HepG2 (cell line): ENCODE results near the gene CCDC183. TPM values are rescaled to one million over a fixed set of nuclear protein-coding genes. Genes with fewer than 3 reads are reported as not detected.
A peak's percentile ranks its signal among the peaks of the same experiment; 100 is the strongest.

Source experiments
- CHD4 ChIP-seq: fragments of 200-600 bp; sonication (generic); IDR thresholded peaks from 2 replicates; pipeline ENCODE4 v1.7.0; 2017; ENCODE audit warnings: mild to moderate bottlenecking, low read length, borderline replicate concordance
- DMAP1 ChIP-seq: IDR thresholded peaks from 2 replicates; pipeline ENCODE4 v1.6.1; 2016
- EED ChIP-seq: sonication (generic); formaldehyde crosslinking; IDR thresholded peaks from 2 replicates; pipeline ENCODE4 v1.5.0; 2020; ENCODE audit warnings: mild to moderate bottlenecking, missing genetic modification reagents
- FOSL2 ChIP-seq: sonication (generic); formaldehyde crosslinking; IDR thresholded peaks from 2 replicates; pipeline ENCODE4 v1.4.0; 2020; ENCODE audit warnings: missing genetic modification reagents
- FOXJ3 ChIP-seq: sonication (generic); formaldehyde crosslinking; IDR thresholded peaks from 2 replicates; pipeline ENCODE4 v1.4.0; 2020; ENCODE audit warnings: missing genetic modification reagents, mild to moderate bottlenecking, borderline replicate concordance
- GZF1 ChIP-seq: sonication (generic); formaldehyde crosslinking; IDR thresholded peaks from 2 replicates; pipeline ENCODE4 v1.5.1; 2020; ENCODE audit warnings: mild to moderate bottlenecking, missing genetic modification reagents
- HMG20B ChIP-seq: conservative IDR thresholded peaks from 2 replicates; pipeline ENCODE4 v1.6.1; 2016; ENCODE audit warnings: missing genetic modification reagents, missing compliant biosample characterization
- NKX3-1 ChIP-seq: sonication (generic); formaldehyde crosslinking; IDR thresholded peaks from 2 replicates; pipeline ENCODE4 v1.5.0; 2020; ENCODE audit warnings: missing genetic modification reagents
- NRL ChIP-seq: sonication (generic); formaldehyde crosslinking; IDR thresholded peaks from 2 replicates; pipeline ENCODE4 v1.5.0; 2020; ENCODE audit warnings: missing genetic modification reagents, mild to moderate bottlenecking, moderate library complexity, borderline replicate concordance
- PRPF4 ChIP-seq: fragments of 200-400 bp; formaldehyde crosslinking; IDR thresholded peaks from 2 replicates; pipeline ENCODE4 v1.6.1; 2016; ENCODE audit warnings: low read length, low read depth; ENCODE audit not compliant: poor library complexity, severe bottlenecking
- RARA ChIP-seq: IDR thresholded peaks from 2 replicates; pipeline ENCODE4 v1.6.1; 2016; ENCODE audit warnings: missing genetic modification reagents, missing compliant biosample characterization
- RNF2 ChIP-seq: fragments of 450-650 bp; conservative IDR thresholded peaks from 2 replicates; pipeline ENCODE4 v1.6.1; 2016; ENCODE audit warnings: low read depth
- WIZ ChIP-seq: sonication (generic); formaldehyde crosslinking; IDR thresholded peaks from 2 replicates; pipeline ENCODE4 v1.5.1; 2020; ENCODE audit warnings: mild to moderate bottlenecking, missing genetic modification reagents
- ZMYM2 ChIP-seq: sonication (generic); formaldehyde crosslinking; IDR thresholded peaks from 2 replicates; pipeline ENCODE4 v1.8.0; 2022; ENCODE audit warnings: mild to moderate bottlenecking, missing genetic modification reagents
- ZMYM4 ChIP-seq: sonication (generic); formaldehyde crosslinking; IDR thresholded peaks from 2 replicates; pipeline ENCODE4 v1.8.1; 2023; ENCODE audit warnings: mild to moderate bottlenecking, missing genetic modification reagents
- ZNF484 ChIP-seq: sonication (generic); formaldehyde crosslinking; IDR thresholded peaks from 2 replicates; pipeline ENCODE4 v1.5.1; 2020; ENCODE audit warnings: mild to moderate bottlenecking, low read depth, missing genetic modification reagents, borderline replicate concordance
- ZNF7 ChIP-seq: IDR thresholded peaks from 2 replicates; pipeline ENCODE4 v1.6.1; 2016; ENCODE audit warnings: missing biosample characterization, missing genetic modification reagents
- polyA plus RNA-seq, 8 experiments: library from polyadenylated mRNA; depleted of rRNA in 3 of 8; stranded (reverse) in 7 of 8; unstranded in 1 of 8; fragments of >200 nt; fragmentation: Illumina TruSeq in 4 of 8; extraction: Trizol in 4 of 8; gene quantifications; 2 replicates each; pipeline versions ENCODE4 v1.2.1 to v1.2.3, GENCODE V29; 2011 to 2016; ENCODE audit warnings: low read depth in 4 of 8, missing spikeins in 1 of 8, mixed read lengths in 1 of 8; ENCODE audit not compliant: insufficient read depth in 1 of 8
- total RNA-seq, 5 experiments: library from RNA; depleted of rRNA; stranded (reverse); fragments of >200 nt; fragmentation: Illumina TruSeq; extraction: Trizol; gene quantifications; 2 replicates each; pipeline ENCODE4 v1.2.3, GENCODE V29; 2016; ENCODE audit warnings: low read depth in 1 of 5
- TF ChIP-seq, protein P1 (sequence below): sonication (generic); formaldehyde crosslinking; IDR thresholded peaks from 2 replicates; pipeline ENCODE4 v1.5.1; 2020; ENCODE audit warnings: mild to moderate bottlenecking, missing genetic modification reagents
- TF ChIP-seq, protein P2 (sequence below): sonication (generic); formaldehyde crosslinking; conservative IDR thresholded peaks from 2 replicates; pipeline ENCODE4 v1.8.0; 2022; ENCODE audit warnings: low read depth, missing genetic modification reagents
- TF ChIP-seq, protein P3 (sequence below): sonication (generic); formaldehyde crosslinking; IDR thresholded peaks from 2 replicates; pipeline ENCODE4 v1.9.0; 2022; ENCODE audit warnings: missing genetic modification reagents, mild to moderate bottlenecking, borderline replicate concordance

The CCDC183 gene
- total and polyA plus RNA-seq, 2 of the 13 experiments (the other 11 are each of a cell fraction or from before 2014, with no cell fraction given): 5.0 to 66.4 TPM

DNA sequence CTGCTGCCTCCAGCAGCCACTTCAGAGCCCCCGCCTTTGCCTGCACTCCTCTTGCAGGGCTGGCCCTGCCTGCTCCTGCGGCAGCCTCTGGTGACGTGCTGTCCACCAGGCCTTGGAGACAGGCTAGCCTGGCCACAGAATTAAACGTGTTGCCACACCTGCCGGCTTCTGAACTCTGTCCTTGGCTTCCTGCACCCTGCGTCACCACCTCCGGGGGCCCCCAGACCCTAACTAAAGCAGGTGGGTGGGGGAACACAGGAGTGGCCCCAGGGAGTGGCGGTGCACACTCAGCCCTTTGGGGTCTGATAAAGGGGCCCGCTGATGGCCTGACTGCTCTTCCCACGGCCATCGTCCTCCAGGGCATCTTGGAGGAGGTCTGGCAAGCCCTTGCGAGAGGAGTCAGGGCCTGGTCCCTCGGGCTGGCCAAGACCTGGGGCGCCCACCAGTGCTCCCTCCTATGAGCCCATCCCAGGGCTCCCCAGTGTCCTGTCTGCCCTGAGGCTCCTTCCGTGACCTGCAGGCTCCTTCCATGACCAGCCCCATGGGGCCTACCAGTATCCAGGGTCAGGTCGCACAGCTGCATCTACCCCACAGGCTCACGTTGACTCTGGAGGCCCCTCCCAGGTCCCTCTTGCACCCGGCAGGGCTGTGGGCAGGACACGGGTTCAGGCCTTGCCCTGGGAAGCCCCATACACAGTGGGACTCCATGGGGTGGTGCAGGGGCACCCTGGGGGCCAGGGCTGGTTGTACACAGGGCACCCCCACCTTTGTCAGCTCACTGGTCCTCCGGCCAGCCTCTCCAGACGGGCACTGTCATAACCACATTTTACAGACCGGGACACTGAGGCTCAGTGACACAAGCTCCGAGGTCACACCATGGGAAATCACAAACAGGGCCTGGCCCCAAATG, 55.0 kb downstream of the CCDC183 start (continued):
- no peak for TF ChIP-seq CHD4
- TF ChIP-seq ZMYM2 (CRISPR knock-in tag): no peak
- TF ChIP-seq GZF1 (CRISPR knock-in tag): no peak
- no peak for TF ChIP-seq HMG20B (CRISPR knock-in tag)
- TF ChIP-seq, protein P1, sequence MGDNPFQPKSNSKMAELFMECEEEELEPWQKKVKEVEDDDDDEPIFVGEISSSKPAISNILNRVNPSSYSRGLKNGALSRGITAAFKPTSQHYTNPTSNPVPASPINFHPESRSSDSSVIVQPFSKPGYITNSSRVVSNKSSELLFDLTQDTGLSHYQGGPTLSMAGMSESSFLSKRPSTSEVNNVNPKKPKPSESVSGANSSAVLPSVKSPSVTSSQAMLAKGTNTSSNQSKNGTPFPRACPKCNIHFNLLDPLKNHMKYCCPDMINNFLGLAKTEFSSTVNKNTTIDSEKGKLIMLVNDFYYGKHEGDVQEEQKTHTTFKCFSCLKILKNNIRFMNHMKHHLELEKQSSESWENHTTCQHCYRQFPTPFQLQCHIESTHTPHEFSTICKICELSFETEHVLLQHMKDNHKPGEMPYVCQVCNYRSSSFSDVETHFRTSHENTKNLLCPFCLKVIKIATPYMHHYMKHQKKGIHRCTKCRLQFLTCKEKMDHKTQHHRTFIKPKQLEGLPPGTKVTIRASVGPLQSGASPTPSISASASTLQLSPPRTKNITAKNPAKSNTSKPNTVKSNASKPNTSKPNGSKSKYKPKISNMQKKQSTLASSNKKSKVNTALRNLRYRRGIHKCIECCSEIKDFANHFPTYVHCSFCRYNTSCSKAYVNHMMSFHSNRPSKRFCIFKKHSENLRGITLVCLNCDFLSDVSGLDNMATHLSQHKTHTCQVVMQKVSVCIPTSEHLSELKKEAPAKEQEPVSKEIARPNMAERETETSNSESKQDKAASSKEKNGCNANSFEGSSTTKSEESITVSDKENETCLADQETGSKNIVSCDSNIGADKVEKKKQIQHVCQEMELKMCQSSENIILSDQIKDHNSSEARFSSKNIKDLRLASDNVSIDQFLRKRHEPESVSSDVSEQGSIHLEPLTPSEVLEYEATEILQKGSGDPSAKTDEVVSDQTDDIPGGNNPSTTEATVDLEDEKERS: 0 out of 2 replicates have a peak, but pooled peaks have one; percentile 39
- TF ChIP-seq WIZ (CRISPR knock-in tag): no peak
- TF ChIP-seq, protein P2, sequence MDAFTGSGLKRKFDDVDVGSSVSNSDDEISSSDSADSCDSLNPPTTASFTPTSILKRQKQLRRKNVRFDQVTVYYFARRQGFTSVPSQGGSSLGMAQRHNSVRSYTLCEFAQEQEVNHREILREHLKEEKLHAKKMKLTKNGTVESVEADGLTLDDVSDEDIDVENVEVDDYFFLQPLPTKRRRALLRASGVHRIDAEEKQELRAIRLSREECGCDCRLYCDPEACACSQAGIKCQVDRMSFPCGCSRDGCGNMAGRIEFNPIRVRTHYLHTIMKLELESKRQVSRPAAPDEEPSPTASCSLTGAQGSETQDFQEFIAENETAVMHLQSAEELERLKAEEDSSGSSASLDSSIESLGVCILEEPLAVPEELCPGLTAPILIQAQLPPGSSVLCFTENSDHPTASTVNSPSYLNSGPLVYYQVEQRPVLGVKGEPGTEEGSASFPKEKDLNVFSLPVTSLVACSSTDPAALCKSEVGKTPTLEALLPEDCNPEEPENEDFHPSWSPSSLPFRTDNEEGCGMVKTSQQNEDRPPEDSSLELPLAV (CRISPR knock-in tag): no peak
- no peak for TF ChIP-seq NRL
- TF ChIP-seq RNF2: no peak
- TF ChIP-seq RARA (CRISPR knock-in tag): no peak
- TF ChIP-seq DMAP1: no peak
- no peak for TF ChIP-seq FOXJ3 (CRISPR knock-in tag)
- TF ChIP-seq EED (CRISPR knock-in tag): no peak
- TF ChIP-seq FOSL2: no peak
- no peak for TF ChIP-seq PRPF4
- TF ChIP-seq ZMYM4 (CRISPR knock-in tag): no peak
- TF ChIP-seq, protein P3, sequence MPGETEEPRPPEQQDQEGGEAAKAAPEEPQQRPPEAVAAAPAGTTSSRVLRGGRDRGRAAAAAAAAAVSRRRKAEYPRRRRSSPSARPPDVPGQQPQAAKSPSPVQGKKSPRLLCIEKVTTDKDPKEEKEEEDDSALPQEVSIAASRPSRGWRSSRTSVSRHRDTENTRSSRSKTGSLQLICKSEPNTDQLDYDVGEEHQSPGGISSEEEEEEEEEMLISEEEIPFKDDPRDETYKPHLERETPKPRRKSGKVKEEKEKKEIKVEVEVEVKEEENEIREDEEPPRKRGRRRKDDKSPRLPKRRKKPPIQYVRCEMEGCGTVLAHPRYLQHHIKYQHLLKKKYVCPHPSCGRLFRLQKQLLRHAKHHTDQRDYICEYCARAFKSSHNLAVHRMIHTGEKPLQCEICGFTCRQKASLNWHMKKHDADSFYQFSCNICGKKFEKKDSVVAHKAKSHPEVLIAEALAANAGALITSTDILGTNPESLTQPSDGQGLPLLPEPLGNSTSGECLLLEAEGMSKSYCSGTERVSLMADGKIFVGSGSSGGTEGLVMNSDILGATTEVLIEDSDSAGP (CRISPR knock-in tag): no peak
- no peak for TF ChIP-seq ZNF7
- TF ChIP-seq NKX3-1 (CRISPR knock-in tag): no peak
- TF ChIP-seq ZNF484 (CRISPR knock-in tag): no peak
